Prostate gland (tissue), 2 donors: ENCODE measurements around the gene LSS. TPM values are rescaled to one million over a fixed set of nuclear protein-coding genes. Genes with fewer than 3 reads are reported as not detected.
"Not testable (repeated sequence)": the region's sequence is repeated elsewhere in the genome, so short reads cannot be mapped to it uniquely, and the experiment has no call there.

Source experiments
- DNase-seq: peaks from one replicate; pipeline ENCODE4 v3.0.0-alpha.2; 2019; ENCODE audit warnings: low spot score
- H3K27ac ChIP-seq, 2 donors: fragments of 200-600 bp; sonication (generic); 2 replicates each; pipeline ENCODE4 v1.5.1; 2017 to 2019
- H3K27me3 ChIP-seq: fragments of 200-600 bp; sonication (generic); replicated peaks from 2 replicates; pipeline ENCODE4 v1.5.1; 2019; ENCODE audit not compliant: insufficient read depth
- H3K36me3 ChIP-seq, 2 donors: fragments of 200-600 bp; sonication (generic); 1 replicate in 1 of 2; 2 replicates in 1 of 2; pipeline versions ENCODE4 v1.5.1 to v1.8.1; 2017 to 2019
- H3K4me1 ChIP-seq: fragments of 200-600 bp; sonication (generic); replicated peaks from 2 replicates; pipeline ENCODE4 v1.5.1; 2019
- H3K4me3 ChIP-seq, 2 donors: fragments of 200-600 bp; sonication (generic); 2 replicates each; pipeline ENCODE4 v1.5.1; 2017 to 2019
- H3K9me3 ChIP-seq: fragments of 200-600 bp; sonication (generic); 2 replicates; pipeline ENCODE4 v1.5.1; 2017
- POLR2A ChIP-seq: fragments of 450-650 bp; IDR thresholded peaks from one replicate; pipeline ENCODE4 v1.6.1; 2016; ENCODE audit warnings: antibody characterized with exemption, mild to moderate bottlenecking
- POLR2AphosphoS5 ChIP-seq: sonication (generic); formaldehyde crosslinking; IDR thresholded peaks from one replicate; pipeline ENCODE4 v1.6.1; 2017; ENCODE audit warnings: antibody characterized with exemption
- WGBS: methylation state at CpG from one replicate; pipeline ENCODE4 v1.1.5; 2018; 5-methylcytosine and 5-hydroxymethylcytosine counted together
- intact Hi-C: fragments of 100-400 bp; cut with DNase I; formaldehyde crosslinking; loops from one replicate; pipeline ENCODE4 v1.14.2; 2022
- total RNA-seq, 2 donors: library from RNA; depleted of rRNA; stranded (reverse); fragments of >200 nt; gene quantifications; one replicate each; pipeline ENCODE4 v1.1.0, GENCODE V29; 2016
- TF ChIP-seq, protein P1 (sequence below), 4 experiments: fragments of 200-600 bp in 2 of 4; fragments of 450-650 bp in 2 of 4; sonication (generic) in 2 of 4; IDR thresholded peaks; 1 replicate in 3 of 4; 2 replicates in 1 of 4; pipeline ENCODE4 v1.5.1; 2016 to 2019; ENCODE audit warnings: antibody characterized with exemption in 4 of 4, mild to moderate bottlenecking in 2 of 4, moderate library complexity in 2 of 4

LSS gene
- total RNA-seq, 2 donors from 2014 or later, result 95.5 to 145 TPM

DNA sequence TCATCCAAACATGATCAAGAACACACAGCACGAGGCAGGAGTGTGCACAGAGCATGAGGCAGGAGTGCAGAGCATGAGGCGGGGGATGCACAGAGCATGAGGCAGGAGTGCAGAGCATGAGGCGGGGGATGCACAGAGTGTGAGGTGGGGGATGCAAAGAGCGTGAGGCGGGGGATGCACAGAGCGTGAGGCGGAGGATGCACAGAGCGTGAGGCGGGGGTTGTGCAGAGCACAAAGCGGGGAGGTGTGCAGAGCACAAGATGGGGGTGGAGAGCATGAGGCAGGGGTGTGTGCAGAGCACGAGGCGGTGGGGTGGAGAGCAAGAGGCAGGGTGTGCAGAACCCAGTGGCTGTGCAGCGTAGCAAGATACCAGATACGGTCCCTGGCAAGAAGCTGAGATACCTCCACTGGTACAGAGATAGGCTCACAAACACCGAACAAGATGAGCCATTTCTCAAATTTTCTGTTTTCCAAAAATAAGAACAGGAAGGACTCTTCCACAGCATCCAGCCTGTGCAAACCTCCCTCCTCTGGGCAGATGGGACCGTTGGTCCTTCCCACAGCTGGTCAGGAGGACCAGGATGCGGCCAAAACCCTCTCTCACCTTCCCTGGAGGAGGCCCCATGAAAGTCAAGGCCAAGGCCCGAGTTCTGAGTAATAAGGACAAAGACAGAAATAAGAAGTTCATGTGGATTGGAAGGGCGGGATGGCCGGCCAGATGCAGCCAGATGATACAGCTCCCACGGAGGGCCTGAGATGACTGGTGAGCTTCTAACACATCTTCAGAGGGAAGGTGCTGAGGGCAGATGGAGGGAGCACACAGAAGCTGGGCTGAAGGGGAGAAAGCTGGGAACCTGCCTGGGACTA lies 56.3 kb downstream of the LSS start:
- Histone ChIP-seq H3K4me3 (no peak overlapping the region), H3K27ac (no peak overlapping the region), H3K9me3 (no peaks in the 10 kb centered on the region), H3K27me3 (no peaks in the 10 kb centered on the region), H3K36me3 (no peaks in the 10 kb centered on the region), H3K4me1 (no peaks in the 10 kb centered on the region)
- 89% methylated on average over 21 of the region's 21 CpGs for WGBS
- TF ChIP-seq, protein P1, sequence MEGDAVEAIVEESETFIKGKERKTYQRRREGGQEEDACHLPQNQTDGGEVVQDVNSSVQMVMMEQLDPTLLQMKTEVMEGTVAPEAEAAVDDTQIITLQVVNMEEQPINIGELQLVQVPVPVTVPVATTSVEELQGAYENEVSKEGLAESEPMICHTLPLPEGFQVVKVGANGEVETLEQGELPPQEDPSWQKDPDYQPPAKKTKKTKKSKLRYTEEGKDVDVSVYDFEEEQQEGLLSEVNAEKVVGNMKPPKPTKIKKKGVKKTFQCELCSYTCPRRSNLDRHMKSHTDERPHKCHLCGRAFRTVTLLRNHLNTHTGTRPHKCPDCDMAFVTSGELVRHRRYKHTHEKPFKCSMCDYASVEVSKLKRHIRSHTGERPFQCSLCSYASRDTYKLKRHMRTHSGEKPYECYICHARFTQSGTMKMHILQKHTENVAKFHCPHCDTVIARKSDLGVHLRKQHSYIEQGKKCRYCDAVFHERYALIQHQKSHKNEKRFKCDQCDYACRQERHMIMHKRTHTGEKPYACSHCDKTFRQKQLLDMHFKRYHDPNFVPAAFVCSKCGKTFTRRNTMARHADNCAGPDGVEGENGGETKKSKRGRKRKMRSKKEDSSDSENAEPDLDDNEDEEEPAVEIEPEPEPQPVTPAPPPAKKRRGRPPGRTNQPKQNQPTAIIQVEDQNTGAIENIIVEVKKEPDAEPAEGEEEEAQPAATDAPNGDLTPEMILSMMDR (IDR thresholded peaks at IDR 0.05), result no peak
- TF ChIP-seq POLR2A (no peak), POLR2AphosphoS5 (no peak)
- DNase-seq, result no peak
- intact Hi-C loops, result no loop called here

DNA sequence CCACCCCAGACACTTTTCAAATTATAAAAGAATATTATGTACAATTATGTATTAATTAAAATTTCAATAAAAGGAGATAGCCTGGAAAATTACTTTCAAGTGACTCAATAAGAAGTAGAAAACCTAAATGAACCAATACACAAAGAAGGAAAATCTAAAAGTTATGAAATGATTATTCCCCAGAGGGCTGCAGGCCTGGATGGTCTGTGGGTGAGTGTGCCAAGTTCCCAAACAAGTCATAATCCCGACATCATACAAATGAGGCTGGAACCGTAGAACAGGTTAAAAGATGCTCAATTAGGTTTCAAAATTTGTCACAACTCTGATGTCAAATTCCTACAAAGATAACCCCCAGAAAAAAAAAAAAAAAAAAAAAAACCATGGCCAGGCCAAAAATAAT lies 57.0 kb downstream of the LSS start:
- Histone ChIP-seq H3K4me1 (no peaks in the 10 kb centered on the region), H3K36me3 (no peaks in the 10 kb centered on the region), H3K27me3 (no peaks in the 10 kb centered on the region), H3K9me3 (no peaks in the 10 kb centered on the region), H3K27ac (no peak overlapping the region), H3K4me3 (no peak overlapping the region)
- intact Hi-C loops, result no loop called here
- 40% methylated on average over 2 of the region's 2 CpGs for WGBS
- TF ChIP-seq, protein P1 (IDR thresholded peaks at IDR 0.05), result no peak
- TF ChIP-seq POLR2AphosphoS5, result no peak
- no peak for TF ChIP-seq POLR2A
- no peak for DNase-seq

DNA sequence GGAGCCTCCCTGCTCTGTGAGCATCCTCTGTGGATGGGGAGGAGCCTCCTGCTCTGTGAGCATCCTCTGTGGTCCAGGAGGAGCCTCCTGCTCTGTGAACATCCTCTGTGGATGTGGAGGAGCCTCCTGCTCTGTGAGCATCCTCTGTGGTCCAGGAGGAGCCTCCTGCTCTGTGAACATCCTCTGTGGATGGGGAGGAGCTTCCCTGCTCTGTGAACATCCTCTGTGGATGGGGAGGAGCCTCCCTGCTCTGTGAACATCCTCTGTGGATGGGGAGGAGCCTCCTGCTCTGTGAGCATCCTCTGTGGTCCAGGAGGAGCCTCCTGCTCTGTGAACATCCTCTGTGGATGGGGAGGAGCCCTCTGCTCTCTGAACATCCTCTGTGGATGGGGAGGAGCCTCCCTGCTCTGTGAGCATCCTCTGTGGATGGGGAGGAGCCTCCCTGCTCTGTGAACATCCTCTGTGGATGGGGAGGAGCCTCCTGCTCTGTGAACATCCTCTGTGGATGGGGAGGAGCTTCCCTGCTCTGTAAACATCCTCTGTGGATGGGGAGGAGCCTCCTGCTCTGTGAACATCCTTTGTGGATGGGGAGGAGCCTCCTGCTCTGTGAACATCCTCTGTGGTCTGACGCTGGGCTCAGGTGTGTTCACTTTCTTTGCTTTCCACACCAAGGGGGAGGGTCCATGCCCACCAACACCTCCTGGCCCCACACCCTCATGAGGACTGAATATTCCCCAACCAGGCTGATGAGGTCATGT lies 58.0 kb downstream of the LSS start:
- H3K4me1 ChIP-seq, H3K27ac ChIP-seq, H3K27me3 ChIP-seq, H3K9me3 ChIP-seq, intact Hi-C loops, H3K4me3 ChIP-seq, H3K36me3 ChIP-seq, DNase-seq: not testable (repeated sequence)
- whole genome bisulfite sequencing, result 80% methylated on average over 1 of the region's 1 CpG

DNA sequence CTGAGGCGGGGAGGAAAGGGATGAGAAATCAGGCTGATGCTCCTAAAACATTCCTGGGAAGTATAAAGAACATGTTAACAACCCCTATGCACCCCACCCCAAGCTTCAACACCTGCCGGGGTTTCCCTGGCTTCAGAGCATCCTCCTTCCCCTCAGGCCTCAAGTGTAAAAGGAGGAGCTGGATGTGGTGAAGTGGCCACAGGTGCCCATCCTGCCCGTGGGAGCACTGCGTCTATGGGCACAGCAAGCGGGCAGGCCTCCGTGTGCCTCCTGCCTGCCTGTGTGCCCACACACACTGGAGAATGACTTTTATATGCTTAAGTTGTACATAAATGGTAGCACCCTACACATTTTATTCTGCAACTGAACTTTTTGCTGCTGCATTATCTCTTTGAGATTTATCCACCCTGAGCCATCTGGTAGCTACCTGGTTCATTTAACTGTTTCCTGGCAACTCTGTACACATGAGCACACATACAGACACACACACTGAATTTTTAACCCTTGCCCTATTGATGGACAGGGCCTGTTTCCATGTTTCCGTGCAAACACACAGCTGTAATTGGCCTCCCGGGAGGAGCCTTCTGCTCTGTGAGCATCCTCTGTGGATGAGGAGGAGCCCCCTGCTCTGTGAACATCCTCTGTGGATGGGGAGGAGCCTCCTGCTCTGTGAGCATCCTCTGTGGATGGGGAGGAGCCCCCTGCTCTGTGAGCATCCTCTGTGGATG lies 59.8 kb downstream of the LSS start:
- DNase-seq, result no peak
- Histone ChIP-seq H3K4me3 (no peak overlapping the region), H3K9me3 (no peaks in the 10 kb centered on the region), H3K4me1 (no peaks in the 10 kb centered on the region), H3K36me3 (no peaks in the 10 kb centered on the region), H3K27ac (no peak overlapping the region), H3K27me3 (no peaks in the 10 kb centered on the region)
- 65% methylated on average over 8 of the region's 8 CpGs for WGBS
- TF ChIP-seq, protein P1 (IDR thresholded peaks at IDR 0.05), result no peak
- TF ChIP-seq POLR2A (no peak), POLR2AphosphoS5 (no peak)
- intact Hi-C loops, result no loop called here

DNA sequence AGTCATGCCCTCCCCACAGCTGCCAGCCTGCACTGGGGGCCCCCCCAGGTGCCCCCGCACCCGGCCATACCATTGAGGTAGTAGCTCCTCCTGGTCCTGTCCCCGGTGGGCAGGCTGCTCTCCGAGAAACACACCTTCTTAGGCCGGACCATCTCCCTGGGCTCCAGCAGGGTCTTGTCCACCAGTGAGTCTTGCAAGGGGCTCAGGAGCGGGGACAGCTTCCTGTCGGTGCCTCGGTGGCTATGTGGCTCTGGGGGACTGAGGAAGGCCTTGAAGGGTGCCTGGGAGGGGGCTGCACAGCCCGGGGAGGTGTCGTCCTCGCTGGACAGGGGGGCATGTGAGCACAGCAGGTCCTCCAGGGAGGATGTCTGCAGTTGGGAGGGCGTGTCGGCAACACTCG lies 60.3 kb downstream of the LSS start:
- 80% methylated on average over 14 of the region's 14 CpGs for WGBS
- TF ChIP-seq POLR2A, result no peak
- TF ChIP-seq, protein P1 (IDR thresholded peaks at IDR 0.05), result no peak
- no peak for TF ChIP-seq POLR2AphosphoS5
- DNase-seq, result no peak
- no peak overlapping the region for H3K27ac ChIP-seq
- no peaks in the 10 kb centered on the region for H3K27me3 ChIP-seq
- no peaks in the 10 kb centered on the region for H3K4me1 ChIP-seq
- H3K36me3 ChIP-seq, result no peaks in the 10 kb centered on the region
- H3K9me3 ChIP-seq, result no peaks in the 10 kb centered on the region
- intact Hi-C loops, result no loop called here
- no peak overlapping the region for H3K4me3 ChIP-seq
